Mucosa of rectum (tissue), 2 donors: ENCODE measurements around the gene ZNF138.
"Not testable (repeated sequence)": the region's sequence is repeated elsewhere in the genome, so short reads cannot be mapped to it uniquely, and the experiment has no call there.

Source experiments
- H3K27ac ChIP-seq, 2 donors: one replicate each; pipeline ENCODE4 v1.7.0; 2013; ENCODE audit warnings: inconsistent platforms in 2 of 2, low read depth in 2 of 2, low read length in 2 of 2
- H3K27me3 ChIP-seq, 2 donors: one replicate each; pipeline ENCODE4 v1.7.0; 2013; ENCODE audit warnings: low read length in 2 of 2; ENCODE audit not compliant: control insufficient read depth in 2 of 2, insufficient read depth in 2 of 2
- H3K36me3 ChIP-seq, 2 donors: one replicate each; pipeline ENCODE4 v1.7.0; 2013; ENCODE audit warnings: low read length in 2 of 2; ENCODE audit not compliant: control insufficient read depth in 2 of 2, insufficient read depth in 2 of 2
- H3K4me1 ChIP-seq, 2 donors: one replicate each; pipeline ENCODE4 v1.7.0; 2013; ENCODE audit warnings: low read length in 2 of 2, mild to moderate bottlenecking in 1 of 2; ENCODE audit not compliant: control insufficient read depth in 2 of 2, insufficient read depth in 2 of 2
- H3K4me3 ChIP-seq, 2 donors: one replicate each; pipeline ENCODE4 v1.7.0; 2013; ENCODE audit warnings: low read length in 2 of 2
- H3K9ac ChIP-seq, 2 donors: one replicate each; pipeline ENCODE4 v1.7.0; 2013; ENCODE audit warnings: low read length in 2 of 2, low read depth in 1 of 2, mild to moderate bottlenecking in 1 of 2
- H3K9me3 ChIP-seq, 2 donors: one replicate each; pipeline ENCODE4 v1.7.0; 2013; ENCODE audit warnings: low read length in 2 of 2; ENCODE audit not compliant: control insufficient read depth in 2 of 2
- donor health status: healthy.
- donor health status: Normal muscosa, but diverticular disease.

ZNF138 gene

GRCh38 chr7:64834989-64835388, 40.8 kb downstream of the ZNF138 start:
- H3K27ac ChIP-seq: no peak overlapping the region
- no peaks in the 10 kb centered on the region for H3K27me3 ChIP-seq
- H3K4me3 ChIP-seq: no peak overlapping the region
- H3K9me3 ChIP-seq: no peaks in the 10 kb centered on the region
- no peak overlapping the region for H3K9ac ChIP-seq
- no peaks in the 10 kb centered on the region for H3K4me1 ChIP-seq
- H3K36me3 ChIP-seq: peaks cover 3 to 9% of the 10 kb centered on the region in 2 donors

GRCh38 chr7:64835856-64836255, 41.6 kb downstream of the ZNF138 start:
- H3K4me3 ChIP-seq, H3K36me3 ChIP-seq, H3K27me3 ChIP-seq, H3K4me1 ChIP-seq, H3K9ac ChIP-seq, H3K9me3 ChIP-seq, H3K27ac ChIP-seq: not testable (repeated sequence)

GRCh38 chr7:64838051-64838450, 43.8 kb downstream of the ZNF138 start:
- H3K9me3 ChIP-seq, H3K4me1 ChIP-seq, H3K4me3 ChIP-seq, H3K27me3 ChIP-seq, H3K36me3 ChIP-seq, H3K27ac ChIP-seq, H3K9ac ChIP-seq: not testable (repeated sequence)

GRCh38 chr7:64838691-64839090, 44.5 kb downstream of the ZNF138 start:
- H3K4me3 ChIP-seq: no peak overlapping the region
- no peaks in the 10 kb centered on the region for H3K27me3 ChIP-seq
- no peaks in the 10 kb centered on the region for H3K36me3 ChIP-seq
- H3K9ac ChIP-seq: no peak overlapping the region
- no peaks in the 10 kb centered on the region for H3K4me1 ChIP-seq
- H3K9me3 ChIP-seq: no peaks in the 10 kb centered on the region
- H3K27ac ChIP-seq: no peak overlapping the region

- H3K4me1 ChIP-seq: no peaks in the 10 kb centered on the region
- no peaks in the 10 kb centered on the region for H3K9me3 ChIP-seq
- H3K4me3 ChIP-seq: no peak overlapping the region
- no peaks in the 10 kb centered on the region for H3K36me3 ChIP-seq
- H3K27ac ChIP-seq: no peak overlapping the region
- H3K9ac ChIP-seq: no peak overlapping the region
- H3K27me3 ChIP-seq: no peaks in the 10 kb centered on the region
Measured at GRCh38 chr7:64839910-64840309, 45.7 kb downstream of the ZNF138 start.

- no peak overlapping the region for H3K4me3 ChIP-seq
- no peaks in the 10 kb centered on the region for H3K27me3 ChIP-seq
- H3K9ac ChIP-seq: no peak overlapping the region
- no peaks in the 10 kb centered on the region for H3K36me3 ChIP-seq
- H3K4me1 ChIP-seq: no peaks in the 10 kb centered on the region
- H3K9me3 ChIP-seq: no peaks in the 10 kb centered on the region
- no peak overlapping the region for H3K27ac ChIP-seq
Measured at GRCh38 chr7:64849250-64849923, 55.2 kb downstream of the ZNF138 start.

- Histone ChIP-seq H3K9ac (no peak overlapping the region), H3K9me3 (no peaks in the 10 kb centered on the region), H3K4me3 (no peak overlapping the region), H3K36me3 (no peaks in the 10 kb centered on the region), H3K27ac (no peak overlapping the region), H3K4me1 (no peaks in the 10 kb centered on the region), H3K27me3 (no peaks in the 10 kb centered on the region)
Measured at GRCh38 chr7:64849924-64850499, 55.8 kb downstream of the ZNF138 start.

- Histone ChIP-seq H3K4me3 (no peak overlapping the region), H3K9me3 (no peaks in the 10 kb centered on the region), H3K36me3 (no peaks in the 10 kb centered on the region), H3K27me3 (no peaks in the 10 kb centered on the region), H3K4me1 (no peaks in the 10 kb centered on the region), H3K27ac (no peak overlapping the region), H3K9ac (no peak overlapping the region)
Measured at GRCh38 chr7:64853679-64854078, 59.5 kb downstream of the ZNF138 start.

GRCh38 chr7:64854969-64855368, 60.7 kb downstream of the ZNF138 start:
- Histone ChIP-seq H3K9ac (no peak overlapping the region), H3K27ac (no peak overlapping the region), H3K36me3 (no peaks in the 10 kb centered on the region), H3K27me3 (no peaks in the 10 kb centered on the region), H3K4me1 (no peaks in the 10 kb centered on the region), H3K9me3 (no peaks in the 10 kb centered on the region), H3K4me3 (no peak overlapping the region)

- Histone ChIP-seq H3K4me3 (no peak overlapping the region), H3K27me3 (no peaks in the 10 kb centered on the region), H3K9me3 (no peaks in the 10 kb centered on the region), H3K36me3 (no peaks in the 10 kb centered on the region), H3K4me1 (no peaks in the 10 kb centered on the region), H3K27ac (no peak overlapping the region), H3K9ac (no peak overlapping the region)
Measured at GRCh38 chr7:64863021-64863420, 68.8 kb downstream of the ZNF138 start.
